Stimulated activated naive CD4-positive, alpha-beta T cell treated with Interleukin-2 at 50 U/mL for 16 hours (primary cell): ENCODE results near the gene TMSB4X.

Experiments used
- DNase-seq: peaks from one replicate; lab custom pipeline; 2025; lab: John Stamatoyannopoulos, UW

TMSB4X gene

DNA sequence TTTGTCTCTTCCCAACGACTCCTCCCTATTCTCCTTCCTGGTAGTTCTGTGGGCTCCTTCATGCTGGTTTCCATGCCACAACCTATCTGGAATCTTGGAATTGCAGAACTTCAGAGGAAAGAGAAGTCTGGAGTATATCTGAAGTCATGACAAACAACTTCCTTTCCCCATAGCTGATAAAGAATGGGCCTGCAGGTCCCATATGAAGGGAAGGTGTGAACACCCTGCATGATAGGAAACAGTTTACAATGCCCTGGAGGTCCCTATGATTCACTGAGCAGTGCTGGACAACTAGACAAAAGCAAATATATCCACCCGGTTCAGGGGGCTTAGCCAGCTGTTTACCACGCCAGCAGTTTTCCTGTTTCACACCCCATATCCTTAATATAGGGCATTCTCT lies 50.1 kb downstream of the TMSB4X start:
- DNase-seq: no peak
